Keratinocyte (primary cell): Measurements from ENCODE around the gene C12orf42.

Experiments
- CTCF ChIP-seq, 3 experiments: IDR thresholded peaks in 1 of 3; conservative IDR thresholded peaks in 1 of 3; optimal IDR thresholded peaks in 1 of 3; 2 replicates in 2 of 3; 3 replicates in 1 of 3; pipeline versions ENCODE3 to v1.5.1; 2011; ENCODE audit warnings: low read length in 3 of 3, mild to moderate bottlenecking in 3 of 3, moderate library complexity in 2 of 3, control low read depth in 1 of 3, inconsistent platforms in 1 of 3; ENCODE audit not compliant: insufficient read depth in 2 of 3; ENCODE audit errors: extremely low read depth in 1 of 3
- EZH2 ChIP-seq: IDR thresholded peaks from one replicate; pipeline ENCODE4 v1.6.1; 2012; ENCODE audit warnings: inconsistent platforms, mild to moderate bottlenecking, low read length, moderate library complexity

- TF ChIP-seq CTCF (optimal IDR thresholded peaks at IDR 0.05 in 1 of 3, IDR thresholded peaks at IDR 0.05 in 1 of 3, conservative IDR thresholded peaks at IDR 0.05 in 1 of 3; ENCODE audit: extremely low read depth in 1 of 3, insufficient read depth in 2 of 3, low read length in 3 of 3): no peak
- TF ChIP-seq EZH2: no peak
Measured at GRCh38 chr12:103279444-103279843, 216.3 kb downstream of the C12orf42 start.
